ENCODE measurements around the gene CARS1. TPM values are rescaled to one million over a fixed set of nuclear protein-coding genes. Genes with fewer than 3 reads are reported as not detected.

CARS1 gene
- total and polyA plus RNA-seq, 2 of the 8 experiments (the other 6 are each of a cell fraction or from before 2014, with no cell fraction given): 44.1 to 100 TPM

- TF ChIP-seq SUZ12 (IDR thresholded peaks at IDR 0.05; ENCODE audit: low read length) (no peak), YY1 (IDR thresholded peaks at IDR 0.05; ENCODE audit: low read depth, low read length) (no peak)
Observed at GRCh38 chr11:2992234-2992996, 64.8 kb downstream of the CARS1 start, which contains the start of gene NAP1L4 (continued).
